Measurements from ENCODE around the gene MAP2K7.
"Not testable (repeated sequence)": the region's sequence is repeated elsewhere in the genome, so short reads cannot be mapped to it uniquely, and the experiment has no call there.

Gene MAP2K7

DNA sequence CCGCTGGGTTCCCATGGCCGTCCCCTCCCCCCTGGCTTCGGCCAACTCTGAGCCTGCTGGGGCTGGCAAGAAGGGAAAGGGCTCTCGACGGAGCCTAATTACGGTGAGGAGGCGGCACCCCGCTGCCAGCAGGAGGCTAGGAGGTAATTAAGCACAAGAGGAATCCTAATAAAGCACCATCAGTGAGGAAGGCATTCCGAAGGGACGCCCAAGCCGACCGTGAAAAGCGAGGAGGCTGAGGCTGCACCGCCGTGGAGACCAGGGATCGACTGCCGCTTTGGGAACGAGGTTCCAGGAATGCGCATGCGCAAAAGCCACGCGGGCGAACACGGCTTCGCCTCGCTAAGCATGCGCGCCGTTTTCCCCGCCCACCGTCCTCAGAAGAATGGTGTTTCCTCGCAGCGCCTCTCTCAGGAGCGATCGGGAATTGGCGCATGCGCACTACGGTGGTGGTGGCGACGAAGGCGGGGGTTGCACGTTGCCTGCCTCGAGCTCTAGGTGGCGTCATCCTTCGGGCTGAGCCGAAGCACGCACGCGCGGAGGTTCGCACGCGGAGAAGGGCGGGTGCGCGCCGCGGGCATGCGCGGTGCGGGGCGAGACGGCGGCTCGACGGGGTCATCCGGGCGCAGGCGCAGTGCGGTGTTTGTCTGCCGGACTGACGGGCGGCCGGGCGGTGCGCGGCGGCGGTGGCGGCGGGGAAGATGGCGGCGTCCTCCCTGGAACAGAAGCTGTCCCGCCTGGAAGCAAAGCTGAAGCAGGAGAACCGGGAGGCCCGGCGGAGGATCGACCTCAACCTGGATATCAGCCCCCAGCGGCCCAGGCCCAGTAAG lies at the start of gene MAP2K7:
TSS of gene MAP2K7 (plus strand) at position 634 of the 830 bp plus-strand sequence. CDS start at position 702, 68 bp downstream.
- DNase-seq (ENCODE audit: low read depth in 2 of 2) = peak; percentile 99
- TF ChIP-seq, protein P1, sequence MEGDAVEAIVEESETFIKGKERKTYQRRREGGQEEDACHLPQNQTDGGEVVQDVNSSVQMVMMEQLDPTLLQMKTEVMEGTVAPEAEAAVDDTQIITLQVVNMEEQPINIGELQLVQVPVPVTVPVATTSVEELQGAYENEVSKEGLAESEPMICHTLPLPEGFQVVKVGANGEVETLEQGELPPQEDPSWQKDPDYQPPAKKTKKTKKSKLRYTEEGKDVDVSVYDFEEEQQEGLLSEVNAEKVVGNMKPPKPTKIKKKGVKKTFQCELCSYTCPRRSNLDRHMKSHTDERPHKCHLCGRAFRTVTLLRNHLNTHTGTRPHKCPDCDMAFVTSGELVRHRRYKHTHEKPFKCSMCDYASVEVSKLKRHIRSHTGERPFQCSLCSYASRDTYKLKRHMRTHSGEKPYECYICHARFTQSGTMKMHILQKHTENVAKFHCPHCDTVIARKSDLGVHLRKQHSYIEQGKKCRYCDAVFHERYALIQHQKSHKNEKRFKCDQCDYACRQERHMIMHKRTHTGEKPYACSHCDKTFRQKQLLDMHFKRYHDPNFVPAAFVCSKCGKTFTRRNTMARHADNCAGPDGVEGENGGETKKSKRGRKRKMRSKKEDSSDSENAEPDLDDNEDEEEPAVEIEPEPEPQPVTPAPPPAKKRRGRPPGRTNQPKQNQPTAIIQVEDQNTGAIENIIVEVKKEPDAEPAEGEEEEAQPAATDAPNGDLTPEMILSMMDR (IDR thresholded peaks at IDR 0.05; ENCODE audit: low read depth, low read length) = peak; percentile 28
- peak within 1 kb of the TSS; percentile 92 to 93 for H3K4me3 ChIP-seq (replicated peaks in 1 of 2; ENCODE audit: low read depth in 2 of 2, low read length in 2 of 2)

DNA sequence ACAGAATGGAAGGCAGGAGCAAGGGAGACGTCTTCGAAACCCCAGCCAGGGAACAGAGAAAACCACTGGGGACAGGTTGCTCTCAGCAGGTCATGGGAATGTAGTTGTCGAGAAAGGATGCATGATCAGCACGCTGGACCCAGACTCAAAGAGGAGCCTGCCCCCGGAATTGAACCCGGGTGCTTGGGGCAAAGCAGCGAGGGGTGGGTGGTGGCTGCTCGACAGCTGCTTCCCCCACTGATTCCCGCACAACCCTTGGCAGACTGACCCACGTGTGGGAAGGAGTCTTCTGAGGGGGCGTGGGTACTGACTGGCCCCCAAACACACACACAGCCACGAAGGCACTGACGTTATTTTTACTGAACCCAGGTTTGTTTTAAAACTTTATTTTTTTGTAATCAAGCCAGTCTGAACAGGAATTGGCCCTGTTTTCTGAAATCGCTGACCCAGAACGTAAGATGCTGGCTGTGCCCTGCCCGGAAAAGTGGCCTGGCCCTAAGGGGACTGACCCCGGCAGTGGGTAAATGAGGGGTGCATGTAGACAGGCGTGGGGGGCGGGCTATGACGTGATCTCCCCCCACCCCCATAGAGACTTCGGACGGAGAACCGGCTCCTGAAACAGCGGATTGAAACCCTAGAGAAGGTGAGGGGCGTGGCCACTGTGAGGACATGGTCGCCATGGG lies 48.1 kb upstream of the MAP2K7 start:
- TF ChIP-seq, protein P1 (IDR thresholded peaks at IDR 0.05; ENCODE audit: low read depth, low read length) = no peak
- no peak overlapping the region for H3K4me3 ChIP-seq (replicated peaks in 1 of 2; ENCODE audit: low read depth in 2 of 2, low read length in 2 of 2)
- DNase-seq (ENCODE audit: low read depth in 2 of 2) = no peak

DNA sequence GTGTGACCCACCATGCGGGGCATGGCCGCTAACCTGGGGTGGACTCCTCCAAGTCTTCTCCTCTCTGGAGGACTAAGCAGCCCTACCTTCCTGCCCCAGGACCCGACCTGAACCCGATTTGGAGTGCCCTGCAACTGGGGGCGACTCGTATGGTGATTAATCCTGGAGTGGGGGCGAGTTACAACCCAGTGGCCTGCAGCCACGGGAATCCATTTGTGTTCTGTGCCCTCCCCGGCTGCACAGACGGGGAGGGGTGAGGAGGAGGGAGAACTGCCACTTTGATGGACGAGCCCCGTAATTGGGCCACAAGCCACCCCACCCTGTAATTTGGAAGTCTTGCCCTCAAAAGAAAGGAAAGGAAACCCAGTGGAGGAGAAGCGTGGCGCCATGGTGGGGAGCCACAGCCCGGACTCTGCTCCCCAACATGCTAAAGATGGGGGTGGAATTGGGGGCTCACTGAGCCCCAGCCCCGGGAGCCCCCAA lies 47.5 kb upstream of the MAP2K7 start:
- TF ChIP-seq, protein P1 (IDR thresholded peaks at IDR 0.05; ENCODE audit: low read depth, low read length) = no peak
- DNase-seq (ENCODE audit: low read depth in 2 of 2) = no peak
- H3K4me3 ChIP-seq (replicated peaks in 1 of 2; ENCODE audit: low read depth in 2 of 2, low read length in 2 of 2) = no peak overlapping the region

DNA sequence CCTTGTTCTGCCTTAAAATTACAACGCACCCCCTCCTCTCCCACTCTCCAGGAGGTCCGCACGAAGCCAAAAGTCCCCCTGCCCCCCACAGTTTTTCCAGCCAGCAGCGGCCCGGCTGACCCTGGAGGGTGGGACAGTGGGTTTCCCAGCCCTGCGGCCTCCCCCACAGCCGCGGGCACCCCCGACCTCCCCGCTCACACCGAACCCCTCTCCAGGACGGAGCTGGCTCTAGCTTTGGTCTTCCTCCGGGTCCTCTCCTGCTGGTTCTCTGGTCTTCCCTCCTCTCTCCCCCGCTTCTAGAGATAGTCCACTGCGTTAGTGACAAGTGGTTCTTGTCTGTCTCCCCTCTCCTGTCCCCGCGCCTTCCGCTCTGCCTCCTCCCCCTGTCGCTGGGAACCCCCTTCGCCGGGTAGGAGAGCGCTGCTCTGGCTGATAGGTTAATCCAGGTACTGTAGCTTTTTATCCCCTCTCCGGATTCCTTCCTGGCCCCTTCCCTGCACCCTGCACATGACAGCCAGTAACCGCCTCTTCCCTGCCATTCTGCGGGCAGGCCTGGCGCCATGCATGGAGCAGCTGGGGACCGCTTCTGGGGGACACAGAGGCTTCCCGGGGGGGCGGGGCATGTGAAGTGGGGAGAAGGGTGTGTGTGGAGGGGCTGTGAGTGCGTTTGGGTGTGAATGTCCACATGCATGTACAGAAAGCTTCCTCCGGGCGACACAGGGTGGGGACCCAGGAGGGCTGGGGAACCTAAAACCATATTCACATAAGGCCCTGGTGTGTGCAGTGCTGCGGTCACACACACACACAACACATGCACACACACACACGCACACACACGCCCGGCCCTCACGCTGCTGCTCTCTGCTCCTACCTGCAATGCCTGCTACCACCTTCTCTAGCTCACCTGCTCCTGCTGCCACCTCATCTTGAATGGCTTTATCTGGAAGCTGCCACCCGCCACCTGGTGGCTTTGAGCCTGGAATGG lies 46.7 kb upstream of the MAP2K7 start:
- H3K4me3 ChIP-seq (replicated peaks in 1 of 2; ENCODE audit: low read depth in 2 of 2, low read length in 2 of 2) = no peak overlapping the region
- TF ChIP-seq, protein P1 (IDR thresholded peaks at IDR 0.05; ENCODE audit: low read depth, low read length) = no peak
- no peak for DNase-seq (ENCODE audit: low read depth in 2 of 2)

DNA sequence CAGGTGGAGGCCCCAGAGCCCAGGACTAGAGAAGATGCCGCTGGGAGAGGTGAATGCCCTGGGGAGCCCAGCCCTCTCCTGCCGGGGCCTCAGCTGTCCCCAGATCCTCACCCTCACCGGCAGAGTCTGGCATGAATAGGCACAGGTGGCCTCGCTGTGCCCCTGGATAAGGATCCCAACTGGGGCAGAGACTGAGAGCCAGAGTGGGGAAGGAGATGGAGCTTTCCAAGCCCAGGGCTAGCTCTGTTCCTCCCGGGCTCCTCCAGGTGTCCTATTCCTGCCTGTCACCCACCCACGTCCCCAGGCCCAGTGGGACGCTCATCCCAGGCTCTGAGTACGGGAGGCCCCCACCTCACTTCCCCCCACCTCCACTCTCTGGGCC lies 46.0 kb upstream of the MAP2K7 start:
- no peak for DNase-seq (ENCODE audit: low read depth in 2 of 2)
- TF ChIP-seq, protein P1 (IDR thresholded peaks at IDR 0.05; ENCODE audit: low read depth, low read length) = no peak
- no peak overlapping the region for H3K4me3 ChIP-seq (replicated peaks in 1 of 2; ENCODE audit: low read depth in 2 of 2, low read length in 2 of 2)

DNA sequence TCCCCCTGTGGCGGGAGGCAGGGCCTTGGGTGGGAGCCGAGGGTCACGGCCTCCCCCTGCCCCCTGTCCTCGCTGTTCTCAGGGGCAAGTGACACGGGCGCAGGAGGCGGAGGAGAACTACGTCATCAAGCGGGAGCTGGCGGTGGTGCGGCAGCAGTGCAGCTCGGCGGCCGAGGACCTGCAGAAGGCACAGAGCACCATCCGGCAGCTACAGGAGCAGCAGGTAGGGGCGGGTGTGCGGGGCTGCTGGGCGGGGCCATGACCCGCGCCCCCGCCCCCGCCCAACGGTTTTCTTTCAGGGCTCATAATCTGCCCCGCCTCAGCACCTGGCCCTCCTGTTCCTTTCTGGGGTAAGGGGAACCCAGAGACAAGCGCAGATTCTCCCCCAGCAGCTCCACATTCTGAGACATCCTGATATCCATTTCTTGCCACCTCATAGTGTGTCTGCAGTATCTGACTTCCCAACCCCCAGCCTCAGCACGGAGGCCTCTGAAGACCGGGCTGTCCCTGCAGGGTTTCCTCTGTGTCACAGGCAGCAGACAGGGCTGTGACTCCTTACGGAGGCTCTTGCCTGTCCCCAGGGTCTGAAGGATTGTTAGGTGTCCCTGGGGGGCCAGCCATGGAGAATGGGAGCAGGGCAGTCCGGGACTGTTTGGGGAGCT lies 45.4 kb upstream of the MAP2K7 start:
- no peak for DNase-seq (ENCODE audit: low read depth in 2 of 2)

DNA sequence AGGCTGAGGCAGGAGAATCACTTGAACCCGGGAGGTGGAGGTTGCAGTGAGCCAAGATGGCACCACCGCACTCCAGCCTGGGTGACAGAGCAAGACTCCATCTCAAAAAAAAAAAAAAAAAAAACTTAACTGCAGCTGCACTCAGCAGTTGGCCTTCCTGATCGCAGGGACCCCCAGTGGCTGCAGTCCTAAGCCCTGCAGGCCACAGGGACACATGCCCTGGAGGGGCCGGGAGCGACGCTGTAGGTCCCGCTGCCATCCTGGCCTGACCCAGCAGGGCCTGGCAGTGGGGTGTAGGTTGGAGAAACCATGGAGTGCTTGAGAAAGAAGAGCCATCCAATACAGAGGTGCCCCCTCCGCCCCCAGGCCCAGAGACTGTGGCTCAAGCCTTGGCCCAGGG lies 44.6 kb upstream of the MAP2K7 start:
- not testable (repeated sequence) for DNase-seq (ENCODE audit: low read depth in 2 of 2); H3K4me3 ChIP-seq (replicated peaks in 1 of 2; ENCODE audit: low read depth in 2 of 2, low read length in 2 of 2)

More for the DNA sequence above, 45.4 kb upstream of the MAP2K7 start:
- TF ChIP-seq, protein P1 (IDR thresholded peaks at IDR 0.05; ENCODE audit: low read depth, low read length) = no peak
- no peak overlapping the region for H3K4me3 ChIP-seq (replicated peaks in 1 of 2; ENCODE audit: low read depth in 2 of 2, low read length in 2 of 2)
